ENCODE measurements around the gene WARS2.

WARS2 gene

GRCh38 chr1:119034359-119034758 is 106.1 kb downstream of the WARS2 start:
- ChIA-PET POLR2A (no interaction called here), CTCF (no interaction called here)
- TF ChIP-seq, protein P1, sequence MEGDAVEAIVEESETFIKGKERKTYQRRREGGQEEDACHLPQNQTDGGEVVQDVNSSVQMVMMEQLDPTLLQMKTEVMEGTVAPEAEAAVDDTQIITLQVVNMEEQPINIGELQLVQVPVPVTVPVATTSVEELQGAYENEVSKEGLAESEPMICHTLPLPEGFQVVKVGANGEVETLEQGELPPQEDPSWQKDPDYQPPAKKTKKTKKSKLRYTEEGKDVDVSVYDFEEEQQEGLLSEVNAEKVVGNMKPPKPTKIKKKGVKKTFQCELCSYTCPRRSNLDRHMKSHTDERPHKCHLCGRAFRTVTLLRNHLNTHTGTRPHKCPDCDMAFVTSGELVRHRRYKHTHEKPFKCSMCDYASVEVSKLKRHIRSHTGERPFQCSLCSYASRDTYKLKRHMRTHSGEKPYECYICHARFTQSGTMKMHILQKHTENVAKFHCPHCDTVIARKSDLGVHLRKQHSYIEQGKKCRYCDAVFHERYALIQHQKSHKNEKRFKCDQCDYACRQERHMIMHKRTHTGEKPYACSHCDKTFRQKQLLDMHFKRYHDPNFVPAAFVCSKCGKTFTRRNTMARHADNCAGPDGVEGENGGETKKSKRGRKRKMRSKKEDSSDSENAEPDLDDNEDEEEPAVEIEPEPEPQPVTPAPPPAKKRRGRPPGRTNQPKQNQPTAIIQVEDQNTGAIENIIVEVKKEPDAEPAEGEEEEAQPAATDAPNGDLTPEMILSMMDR (IDR thresholded peaks at IDR 0.05; ENCODE audit: control extremely low read depth, extremely low read depth, low read depth, missing control alignments) = no peak
- DNase-seq (ENCODE audit: extremely low spot score) = no peak

DNA sequence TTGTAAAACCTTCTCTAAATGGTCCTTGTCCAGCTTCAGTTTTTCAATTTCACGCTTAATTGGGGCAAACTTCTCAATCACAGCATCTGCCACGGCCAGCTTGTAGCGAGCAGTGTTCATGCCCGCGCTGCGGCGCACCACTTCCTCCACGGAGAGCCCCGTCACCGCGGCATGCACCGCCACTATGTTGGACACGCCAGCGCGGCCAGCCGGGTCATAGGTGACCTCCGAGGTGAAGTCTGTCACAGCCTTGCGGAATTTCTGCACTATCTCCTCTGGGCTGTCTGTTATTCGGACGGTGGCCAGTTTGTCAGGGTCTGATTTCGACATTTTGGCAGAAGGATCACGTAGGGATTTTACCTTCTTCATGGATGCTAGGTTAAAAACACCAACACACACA is 107.5 kb downstream of the WARS2 start:
- CTCF ChIA-PET = interaction anchor here (1.1 to 1.7 kb wide), 2 partner anchors 14 to 24 kb away, joined by 3 to 7 read pairs; no protein-coding TSS in a partner anchor
- DNase-seq (ENCODE audit: extremely low spot score) = no peak
- POLR2A ChIA-PET = no interaction called here
- TF ChIP-seq, protein P1 (IDR thresholded peaks at IDR 0.05; ENCODE audit: control extremely low read depth, extremely low read depth, low read depth, missing control alignments) = no peak

DNA sequence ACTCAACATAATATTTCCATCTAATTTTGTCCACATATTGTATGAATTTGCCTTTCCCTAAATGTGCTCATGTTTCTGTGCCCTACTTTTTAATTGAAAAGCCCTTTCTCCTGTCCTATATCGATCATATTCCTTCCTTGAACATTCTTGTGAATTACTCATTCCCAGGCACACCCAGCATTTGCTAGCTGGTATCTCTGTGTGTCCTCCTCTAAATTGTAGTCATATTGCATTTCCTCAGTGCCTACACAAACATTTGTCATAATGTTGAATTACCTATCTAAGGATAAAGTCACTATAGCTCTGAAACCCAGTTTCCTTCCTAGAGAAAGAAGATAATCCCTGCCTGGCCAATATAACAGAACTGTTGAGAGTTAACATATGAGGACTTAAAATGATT is 112.7 kb downstream of the WARS2 start:
- TF ChIP-seq, protein P1 (IDR thresholded peaks at IDR 0.05; ENCODE audit: control extremely low read depth, extremely low read depth, low read depth, missing control alignments) = no peak
- no peak for DNase-seq (ENCODE audit: extremely low spot score)
- ChIA-PET POLR2A (no interaction called here), CTCF (interaction anchor here (1.3 to 1.8 kb wide), 2 partner anchors 13 to 19 kb away, joined by 3 to 7 read pairs; no protein-coding TSS in a partner anchor)

- no peak for DNase-seq (ENCODE audit: extremely low spot score)
- TF ChIP-seq, protein P1 (IDR thresholded peaks at IDR 0.05; ENCODE audit: control extremely low read depth, extremely low read depth, low read depth, missing control alignments) = no peak
- ChIA-PET CTCF (no interaction called here), POLR2A (no interaction called here)
Measured at GRCh38 chr1:119026956-119027355, 113.5 kb downstream of the WARS2 start.

DNA sequence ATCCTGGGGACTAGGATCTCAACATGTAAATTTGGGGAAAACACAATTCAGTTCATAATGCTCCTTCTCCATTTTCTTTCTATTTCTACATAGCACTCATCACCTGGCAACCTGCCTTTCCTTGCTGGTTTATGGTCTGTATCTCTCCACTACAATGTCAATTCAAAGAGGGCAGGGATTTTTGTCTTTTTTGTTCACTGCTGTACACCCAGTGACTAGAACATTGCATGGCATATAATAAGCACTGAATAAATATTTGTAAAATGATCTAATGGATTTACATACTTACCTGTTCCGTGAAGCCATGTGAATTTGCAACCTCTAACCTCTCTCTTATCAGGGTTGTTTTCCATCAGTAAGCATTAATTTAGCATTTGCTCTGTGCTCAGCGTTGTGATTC is 124.9 kb downstream of the WARS2 start:
- DNase-seq (ENCODE audit: extremely low spot score) = no peak
- POLR2A ChIA-PET = no interaction called here
- TF ChIP-seq, protein P1 (IDR thresholded peaks at IDR 0.05; ENCODE audit: control extremely low read depth, extremely low read depth, low read depth, missing control alignments) = no peak
- CTCF ChIA-PET = no interaction called here

DNA sequence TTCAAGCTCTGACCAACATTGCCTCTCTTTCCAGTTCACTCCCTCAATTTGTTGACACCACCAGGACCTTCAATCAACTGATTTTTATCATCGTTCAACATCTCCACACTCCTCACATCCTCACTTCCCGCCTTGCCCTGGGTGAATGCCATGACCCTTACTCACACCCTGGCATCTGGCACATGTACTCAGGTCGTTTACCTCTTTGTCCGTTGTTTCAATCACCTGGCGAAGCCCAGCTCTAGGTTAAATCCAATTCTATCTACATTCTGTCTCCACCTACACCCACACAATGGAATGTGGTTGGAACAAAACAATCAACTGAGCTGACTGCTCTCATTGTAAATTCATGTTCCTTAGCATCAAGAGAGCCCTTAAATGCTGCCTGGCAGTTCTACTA is 128.1 kb downstream of the WARS2 start:
- ChIA-PET CTCF (no interaction called here), POLR2A (no interaction called here)
- TF ChIP-seq, protein P1 (IDR thresholded peaks at IDR 0.05; ENCODE audit: control extremely low read depth, extremely low read depth, low read depth, missing control alignments) = no peak
- no peak for DNase-seq (ENCODE audit: extremely low spot score)

- TF ChIP-seq, protein P1 (IDR thresholded peaks at IDR 0.05; ENCODE audit: control extremely low read depth, extremely low read depth, low read depth, missing control alignments) = no peak
- ChIA-PET POLR2A (no interaction called here), CTCF (interaction anchor here (1.1 kb wide), 1 partner anchor 870 kb away, joined by 3 read pairs; no protein-coding TSS in a partner anchor)
- no peak for DNase-seq (ENCODE audit: extremely low spot score)
Measured at GRCh38 chr1:119011706-119012105, 128.7 kb downstream of the WARS2 start.

Measured in GM10248 (cell line).